Endodermal cell (in vitro differentiated cells): ENCODE data around the gene QPRT. TPM values are rescaled to one million over a fixed set of nuclear protein-coding genes. Genes with fewer than 3 reads are reported as not detected.
"Not testable (repeated sequence)": the region's sequence is repeated elsewhere in the genome, so short reads cannot be mapped to it uniquely, and the experiment has no call there.

Experiments
- DNase-seq: peaks from one replicate; pipeline ENCODE4 v3.0.0-alpha.2; 2017
- H3K27ac ChIP-seq: 2 replicates; pipeline ENCODE4 v1.5.1; 2013; ENCODE audit warnings: mild to moderate bottlenecking, low read depth, low read length, moderate library complexity
- H3K27me3 ChIP-seq: 2 replicates; pipeline ENCODE4 v1.6.1; 2013; ENCODE audit warnings: mild to moderate bottlenecking, low read length, moderate library complexity; ENCODE audit not compliant: insufficient read depth, control insufficient read depth, poor library complexity, severe bottlenecking
- H3K36me3 ChIP-seq: 2 replicates; pipeline ENCODE4 v1.7.0; 2013; ENCODE audit warnings: mild to moderate bottlenecking, low read length, moderate library complexity; ENCODE audit not compliant: control insufficient read depth, insufficient read depth
- H3K4me1 ChIP-seq: one replicate; pipeline ENCODE4 v1.7.0; 2013; ENCODE audit warnings: low read length; ENCODE audit not compliant: control insufficient read depth, insufficient read depth
- H3K4me3 ChIP-seq: 2 replicates; pipeline ENCODE4 v1.5.1; 2013; ENCODE audit warnings: mild to moderate bottlenecking, low read length, moderate library complexity
- H3K9ac ChIP-seq: 2 replicates; pipeline ENCODE4 v1.6.1; 2013; ENCODE audit warnings: mild to moderate bottlenecking, low read length, moderate library complexity; ENCODE audit not compliant: poor library complexity, severe bottlenecking; ENCODE audit errors: extremely low read depth
- H3K9me3 ChIP-seq: 2 replicates; pipeline ENCODE4 v1.6.1; 2013; ENCODE audit warnings: mild to moderate bottlenecking, low read length, moderate library complexity; ENCODE audit not compliant: control insufficient read depth
- H3K27ac Mint-ChIP-seq: 2 replicates; pipeline ENCODE4 v1.8.0; 2020; ENCODE audit warnings: mixed read lengths
- H3K27me3 Mint-ChIP-seq: 2 replicates; pipeline ENCODE4 v1.8.0; 2021; ENCODE audit warnings: mild to moderate bottlenecking, mixed read lengths; ENCODE audit not compliant: insufficient read depth
- H3K36me3 Mint-ChIP-seq: 2 replicates; pipeline ENCODE4 v1.8.0; 2020; ENCODE audit warnings: low read depth, mixed read lengths
- H3K4me1 Mint-ChIP-seq: 2 replicates; pipeline ENCODE4 v1.8.0; 2020; ENCODE audit warnings: mixed read lengths
- H3K4me3 Mint-ChIP-seq: 2 replicates; pipeline ENCODE4 v1.8.0; 2020; ENCODE audit warnings: mild to moderate bottlenecking, moderate library complexity, mixed read lengths
- H3K9me3 Mint-ChIP-seq: 2 replicates; pipeline ENCODE4 v1.8.0; 2020; ENCODE audit warnings: mild to moderate bottlenecking, mixed read lengths
- CTCF ChIP-seq: fragments of 200-600 bp; sonication (generic); conservative IDR thresholded peaks from 2 replicates; pipeline ENCODE4 v1.5.0; 2021; ENCODE audit warnings: antibody characterized with exemption, mild to moderate bottlenecking
- WGBS, 2 experiments: methylation state at CpG; one replicate each; pipeline versions ENCODE4 v1.1.5 to v1.1.7; 2013; ENCODE audit warnings: missing lambda C conversion rate in 2 of 2, mixed read lengths in 1 of 2; ENCODE audit not compliant: insufficient coverage in 1 of 2, insufficient read length in 1 of 2; 5-methylcytosine and 5-hydroxymethylcytosine counted together
- total RNA-seq, 2 donors: library from RNA; stranded (reverse); fragmentation: NEBNext Ultra II Directional in 1 of 2; extraction: Animal tissue kit (Norgen Biotek cat#: 25700) in 1 of 2; gene quantifications; 2 replicates in 1 of 2; 3 replicates in 1 of 2; pipeline ENCODE4 v1.2.1, GENCODE V29; 2021

Gene QPRT
- total RNA-seq, 2 donors from 2014 or later = 92.3 to 109 TPM

DNA sequence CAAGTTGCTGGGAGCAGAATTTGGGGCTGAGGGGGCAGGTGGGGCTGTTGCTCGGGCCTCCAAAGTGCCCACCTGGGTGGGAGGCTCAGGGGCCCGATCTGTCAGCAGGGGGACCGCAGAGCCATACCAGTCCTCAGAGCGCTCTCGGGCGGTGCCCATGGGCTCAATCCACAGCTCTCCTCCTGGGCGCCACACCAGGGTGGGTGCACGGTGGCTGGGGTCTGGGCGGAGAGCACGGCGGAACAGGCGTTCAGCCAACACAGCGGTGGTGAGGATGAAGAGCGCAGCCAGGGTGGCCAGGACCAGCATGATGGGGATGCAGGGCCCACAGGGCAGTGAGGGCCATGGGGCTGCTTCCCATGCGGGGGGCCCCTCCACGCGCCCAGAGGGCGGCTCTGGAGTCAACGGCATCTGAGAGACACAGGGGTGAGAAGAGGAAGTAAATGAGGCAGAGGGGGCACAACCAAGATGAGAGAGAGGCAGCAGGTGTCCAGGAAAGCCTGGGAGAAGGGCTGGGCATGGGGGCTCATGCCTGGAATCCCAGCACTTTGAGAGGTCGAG lies 65.6 kb downstream of the QPRT start:
- no peak for DNase-seq
- H3K36me3 Mint-ChIP-seq = peaks cover 11% of the 10 kb centered on the region
- H3K27me3 Mint-ChIP-seq = no peaks in the 10 kb centered on the region
- TF ChIP-seq CTCF = no peak
- H3K4me3 Mint-ChIP-seq = no peak overlapping the region
- H3K9me3 Mint-ChIP-seq = peaks cover 16% of the 10 kb centered on the region
- Histone ChIP-seq H3K27me3 (no peaks in the 10 kb centered on the region), H3K9ac (no peak overlapping the region), H3K27ac (no peak overlapping the region), H3K9me3 (no peaks in the 10 kb centered on the region), H3K4me1 (no peaks in the 10 kb centered on the region), H3K4me3 (no peak overlapping the region), H3K36me3 (no peaks in the 10 kb centered on the region)
- whole genome bisulfite sequencing, 2 experiments = 95 to 98% methylated on average over 8 to 20 of the region's 20 CpGs
- no peak overlapping the region for H3K27ac Mint-ChIP-seq
- peaks cover 13% of the 10 kb centered on the region for H3K4me1 Mint-ChIP-seq

DNA sequence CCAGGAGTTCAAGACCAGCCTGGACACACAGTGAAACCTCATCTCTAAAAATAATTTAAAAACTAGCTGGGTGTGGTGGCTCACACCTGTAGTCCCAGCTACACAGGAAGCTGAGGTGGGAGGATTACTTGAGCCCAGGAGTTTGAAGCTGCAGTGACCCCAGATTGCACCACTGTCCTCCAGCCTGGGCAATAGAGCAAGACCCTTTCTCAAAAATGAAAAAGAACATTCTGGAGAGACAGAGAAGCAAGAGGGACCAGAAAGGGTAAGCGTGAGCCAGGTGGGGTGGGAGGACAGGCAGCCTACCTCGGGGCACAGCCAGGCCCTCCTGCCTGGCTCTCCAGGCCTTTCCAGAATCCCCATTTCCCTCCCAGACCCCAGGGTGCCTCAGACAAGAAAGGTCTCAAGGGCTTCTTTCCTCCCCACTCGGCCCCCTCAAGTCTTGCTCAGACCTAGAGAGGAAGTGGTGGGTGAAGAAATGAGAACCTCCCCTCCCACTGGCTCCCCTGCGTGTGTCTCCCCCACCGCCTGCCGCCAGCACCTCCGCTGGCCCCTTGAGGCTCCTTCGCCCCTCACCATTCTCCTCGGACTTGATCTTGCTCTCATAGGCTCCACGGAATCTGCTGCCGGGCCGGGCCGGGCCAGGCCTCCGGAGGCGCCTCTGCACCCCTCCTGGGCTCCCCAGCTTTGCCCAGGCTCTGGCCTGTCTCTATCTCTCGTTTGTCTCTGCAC lies 66.3 kb downstream of the QPRT start:
- no peaks in the 10 kb centered on the region for H3K4me1 ChIP-seq
- Mint-ChIP-seq H3K9me3 (peaks cover 16% of the 10 kb centered on the region), H3K27ac (no peak overlapping the region), H3K4me1 (peaks cover 8% of the 10 kb centered on the region), H3K27me3 (no peaks in the 10 kb centered on the region), H3K4me3 (no peak overlapping the region), H3K36me3 (peaks cover 11% of the 10 kb centered on the region)
- TF ChIP-seq CTCF = no peak
- WGBS, 2 experiments = 88 to 96% methylated on average over 5 to 15 of the region's 16 CpGs
- no peaks in the 10 kb centered on the region for H3K27me3 ChIP-seq
- H3K9me3 ChIP-seq = no peaks in the 10 kb centered on the region
- H3K9ac ChIP-seq = no peak overlapping the region
- DNase-seq = no peak
- no peak overlapping the region for H3K4me3 ChIP-seq
- no peak overlapping the region for H3K27ac ChIP-seq
- H3K36me3 ChIP-seq = no peaks in the 10 kb centered on the region

- Mint-ChIP-seq H3K36me3 (peaks cover 11% of the 10 kb centered on the region), H3K4me3 (no peak within 1 kb of the TSS), H3K27me3 (no peaks in the 10 kb centered on the region), H3K9me3 (peaks cover 16% of the 10 kb centered on the region), H3K27ac (no peak within 1 kb of the TSS), H3K4me1 (peaks cover 2% of the 10 kb centered on the region)
- no peak for DNase-seq
- no peak within 1 kb of the TSS for H3K4me3 ChIP-seq
- no peaks in the 10 kb centered on the region for H3K4me1 ChIP-seq
- WGBS, 2 experiments = 88 to 90% methylated on average over 7 to 12 of the region's 12 CpGs
- H3K9me3 ChIP-seq = no peaks in the 10 kb centered on the region
- no peak within 1 kb of the TSS for H3K9ac ChIP-seq
- H3K27me3 ChIP-seq = no peaks in the 10 kb centered on the region
- no peak for TF ChIP-seq CTCF
- no peaks in the 10 kb centered on the region for H3K36me3 ChIP-seq
- no peak within 1 kb of the TSS for H3K27ac ChIP-seq
Observed at GRCh38 chr16:29745853-29746345, 66.9 kb downstream of the QPRT start, which contains the start of gene C16orf54. Gene C16orf54 (minus strand): TSS chr16:29745990. CDS start chr16:29744951, 1,039 bp downstream.

DNA sequence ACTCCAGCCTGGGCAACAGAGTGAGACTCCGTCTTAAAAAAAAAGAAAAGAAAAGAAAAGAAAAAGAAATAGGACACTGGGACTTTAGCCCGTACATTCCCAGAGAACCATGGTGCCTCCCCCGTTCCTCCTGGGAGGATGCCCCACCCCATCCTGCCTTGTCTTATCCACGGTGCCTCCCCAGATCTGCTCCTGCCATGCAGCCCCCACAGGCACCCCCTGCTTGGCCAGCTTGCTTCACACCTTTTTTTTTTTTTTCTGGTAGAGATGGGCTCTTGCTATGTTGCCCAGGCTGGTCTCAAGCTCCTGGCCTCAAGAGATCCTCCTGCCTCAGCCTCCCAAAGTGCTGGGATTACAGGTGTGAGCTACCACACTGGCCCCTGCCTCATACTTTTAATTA lies 67.5 kb downstream of the QPRT start:
- 80 to 96% methylated on average over 1 to 4 of the region's 4 CpGs for WGBS, 2 experiments
- DNase-seq, H3K4me1 Mint-ChIP-seq, H3K4me3 Mint-ChIP-seq, H3K27ac ChIP-seq, H3K9me3 ChIP-seq, H3K27me3 Mint-ChIP-seq, H3K4me3 ChIP-seq, H3K27me3 ChIP-seq, H3K27ac Mint-ChIP-seq, H3K36me3 ChIP-seq, H3K9ac ChIP-seq, H3K4me1 ChIP-seq: not testable (repeated sequence)
- H3K9me3 Mint-ChIP-seq = peaks cover 16% of the 10 kb centered on the region
- peaks cover 11% of the 10 kb centered on the region for H3K36me3 Mint-ChIP-seq
